ENCODE measurements around the gene ADAMTS17.

The ADAMTS17 gene

GRCh38 chr15:100335335-100335999 lies 6.3 kb downstream of the ADAMTS17 start:
- Histone ChIP-seq H3K36me3 (replicated peaks; ENCODE audit: low read depth, low read length) (no peaks in the 10 kb centered on the region), H2AFZ (ENCODE audit: low read depth, low read length) (no peak overlapping the region), H3K4me3 (ENCODE audit: low read length) (no peak overlapping the region), H3K9ac (ENCODE audit: low read length) (no peak overlapping the region), H3K79me2 (ENCODE audit: low read length) (no peaks in the 10 kb centered on the region), H3K27me3 (ENCODE audit: low read depth, low read length) (peaks cover 14% of the 10 kb centered on the region; the same call in 1 of the 2 replicates), H4K20me1 (ENCODE audit: insufficient read depth, low read length) (no peaks in the 10 kb centered on the region), H3K9me3 (ENCODE audit: insufficient read depth, low read length) (no peaks in the 10 kb centered on the region), H3K27ac (ENCODE audit: low read length) (no peak overlapping the region), H3K4me1 (ENCODE audit: low read length) (no peaks in the 10 kb centered on the region), H3K4me2 (ENCODE audit: low read length) (no peak overlapping the region)
- TF ChIP-seq EZH2phosphoT487 (IDR thresholded peaks at IDR 0.05; ENCODE audit: low read depth): no peak
- no peak for TF ChIP-seq CTCF (IDR thresholded peaks at IDR 0.05; ENCODE audit: low read depth, low read length)

- Histone ChIP-seq H3K4me2 (ENCODE audit: low read length) (no peak overlapping the region), H3K4me3 (ENCODE audit: low read length) (no peak overlapping the region), H3K9me3 (ENCODE audit: insufficient read depth, low read length) (no peaks in the 10 kb centered on the region), H3K27me3 (ENCODE audit: low read depth, low read length) (peaks cover 14% of the 10 kb centered on the region; the same call in 1 of the 2 replicates), H4K20me1 (ENCODE audit: insufficient read depth, low read length) (no peaks in the 10 kb centered on the region), H3K79me2 (ENCODE audit: low read length) (no peaks in the 10 kb centered on the region), H3K9ac (ENCODE audit: low read length) (no peak overlapping the region), H3K4me1 (ENCODE audit: low read length) (no peaks in the 10 kb centered on the region), H3K27ac (ENCODE audit: low read length) (no peak overlapping the region), H3K36me3 (replicated peaks; ENCODE audit: low read depth, low read length) (no peaks in the 10 kb centered on the region), H2AFZ (ENCODE audit: low read depth, low read length) (no peak overlapping the region)
- TF ChIP-seq CTCF (IDR thresholded peaks at IDR 0.05; ENCODE audit: low read depth, low read length): no peak
- no peak for TF ChIP-seq EZH2phosphoT487 (IDR thresholded peaks at IDR 0.05; ENCODE audit: low read depth)
These were observed 6.9 kb downstream of the ADAMTS17 start for GRCh38 chr15:100334905-100335304.

GRCh38 chr15:100334456-100334855 lies 7.3 kb downstream of the ADAMTS17 start:
- H2AFZ ChIP-seq (ENCODE audit: low read depth, low read length): no peak overlapping the region
- no peak overlapping the region for H3K4me3 ChIP-seq (ENCODE audit: low read length)
- H4K20me1 ChIP-seq (ENCODE audit: insufficient read depth, low read length): no peaks in the 10 kb centered on the region
- no peak for TF ChIP-seq EZH2phosphoT487 (IDR thresholded peaks at IDR 0.05; ENCODE audit: low read depth)
- no peak for TF ChIP-seq CTCF (IDR thresholded peaks at IDR 0.05; ENCODE audit: low read depth, low read length)
- H3K36me3 ChIP-seq (replicated peaks; ENCODE audit: low read depth, low read length): no peaks in the 10 kb centered on the region
- H3K4me2 ChIP-seq (ENCODE audit: low read length): no peak overlapping the region
- no peaks in the 10 kb centered on the region for H3K4me1 ChIP-seq (ENCODE audit: low read length)
- peaks cover 14% of the 10 kb centered on the region; the same call in 1 of the 2 replicates for H3K27me3 ChIP-seq (ENCODE audit: low read depth, low read length)
- no peaks in the 10 kb centered on the region for H3K9me3 ChIP-seq (ENCODE audit: insufficient read depth, low read length)
- no peak overlapping the region for H3K27ac ChIP-seq (ENCODE audit: low read length)
- H3K9ac ChIP-seq (ENCODE audit: low read length): no peak overlapping the region
- no peaks in the 10 kb centered on the region for H3K79me2 ChIP-seq (ENCODE audit: low read length)

GRCh38 chr15:100334015-100334414 lies 7.8 kb downstream of the ADAMTS17 start:
- no peaks in the 10 kb centered on the region for H3K36me3 ChIP-seq (replicated peaks; ENCODE audit: low read depth, low read length)
- no peak overlapping the region for H2AFZ ChIP-seq (ENCODE audit: low read depth, low read length)
- H3K9me3 ChIP-seq (ENCODE audit: insufficient read depth, low read length): no peaks in the 10 kb centered on the region
- peaks cover 14% of the 10 kb centered on the region; the same call in 1 of the 2 replicates for H3K27me3 ChIP-seq (ENCODE audit: low read depth, low read length)
- no peak overlapping the region for H3K9ac ChIP-seq (ENCODE audit: low read length)
- no peaks in the 10 kb centered on the region for H3K79me2 ChIP-seq (ENCODE audit: low read length)
- H3K4me1 ChIP-seq (ENCODE audit: low read length): no peaks in the 10 kb centered on the region
- H4K20me1 ChIP-seq (ENCODE audit: insufficient read depth, low read length): no peaks in the 10 kb centered on the region
- H3K27ac ChIP-seq (ENCODE audit: low read length): no peak overlapping the region
- TF ChIP-seq CTCF (IDR thresholded peaks at IDR 0.05; ENCODE audit: low read depth, low read length): no peak
- TF ChIP-seq EZH2phosphoT487 (IDR thresholded peaks at IDR 0.05; ENCODE audit: low read depth): no peak
- no peak overlapping the region for H3K4me3 ChIP-seq (ENCODE audit: low read length)
- H3K4me2 ChIP-seq (ENCODE audit: low read length): no peak overlapping the region

Measured in OCI-LY3 (cell line).